Measurements from ENCODE around the gene FOXRED2. TPM values are rescaled to one million over a fixed set of nuclear protein-coding genes. Genes with fewer than 3 reads are reported as not detected.

FOXRED2 gene
- total and polyA plus RNA-seq, 2 of the 8 experiments (the other 6 are each of a cell fraction or from before 2014, with no cell fraction given): 11.5 to 27.8 TPM

DNA sequence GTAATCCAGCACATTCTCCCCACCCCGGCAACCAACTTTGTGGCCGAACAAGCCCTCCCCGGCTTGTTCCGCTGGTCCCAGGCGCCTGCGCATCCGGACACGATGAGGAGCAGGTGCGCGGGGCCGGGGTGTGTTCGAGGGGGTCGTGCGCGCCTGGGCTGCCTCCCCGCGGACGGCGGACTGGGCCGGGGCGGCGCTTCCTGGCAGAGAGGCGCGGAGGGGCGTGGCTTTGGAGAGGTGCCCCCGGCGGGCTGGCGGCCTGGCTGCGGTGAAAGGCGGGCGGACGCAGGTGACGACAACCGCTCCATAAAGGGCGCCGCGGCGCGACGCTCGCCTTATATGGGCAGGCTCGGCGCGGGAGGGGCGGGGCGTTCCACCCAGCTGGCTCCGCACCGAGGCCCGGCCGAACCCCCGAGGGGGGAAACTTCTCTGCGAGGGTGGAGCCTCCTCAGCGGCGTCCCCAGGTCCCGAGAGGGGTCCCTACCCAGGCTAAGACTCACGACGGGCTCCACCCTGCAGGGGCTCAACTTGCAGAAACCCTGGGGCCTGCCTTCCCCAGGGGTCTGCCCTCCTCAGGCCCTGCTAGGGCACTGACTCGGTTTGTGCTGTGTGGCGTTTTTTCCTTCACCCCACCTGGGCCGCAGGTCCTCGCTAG, 51.8 kb downstream of the FOXRED2 start (continued):
- 0 out of 2 replicates have a peak, but pooled peaks have one; percentile 10 for TF ChIP-seq JUN (IDR thresholded peaks at IDR 0.05; ENCODE audit: low read depth, low read length)
- no peak for TF ChIP-seq RXRA (IDR thresholded peaks at IDR 0.05; ENCODE audit: insufficient read depth, low read depth, low read length)
